Measurements from ENCODE around the gene XYLB.

Gene XYLB

GRCh38 chr3:38349684-38350359 lies 3.2 kb downstream of the XYLB start:
- no peak for TF ChIP-seq CTCF (IDR thresholded peaks at IDR 0.05; ENCODE audit: insufficient read depth, low read depth, low read length, missing control alignments)
- no peak for DNase-seq (ENCODE audit: low read depth)
- no peak overlapping the region for H3K4me3 ChIP-seq (ENCODE audit: low read depth, low read length)

GRCh38 chr3:38353151-38353550 lies 6.6 kb downstream of the XYLB start:
- H3K4me3 ChIP-seq (ENCODE audit: low read depth, low read length) = no peak overlapping the region

GRCh38 chr3:38354588-38355330 lies 8.2 kb downstream of the XYLB start:
- no peak for DNase-seq (ENCODE audit: low read depth)
- no peak overlapping the region for H3K4me3 ChIP-seq (ENCODE audit: low read depth, low read length)
- TF ChIP-seq CTCF (IDR thresholded peaks at IDR 0.05; ENCODE audit: insufficient read depth, low read depth, low read length, missing control alignments) = no peak

More at GRCh38 chr3:38353151-38353550, 6.6 kb downstream of the XYLB start:
- no peak for DNase-seq (ENCODE audit: low read depth)
- no peak for TF ChIP-seq CTCF (IDR thresholded peaks at IDR 0.05; ENCODE audit: insufficient read depth, low read depth, low read length, missing control alignments)

GRCh38 chr3:38359038-38359437 lies 12.5 kb downstream of the XYLB start:
- DNase-seq (ENCODE audit: low read depth) = no peak
- H3K4me3 ChIP-seq (ENCODE audit: low read depth, low read length) = no peak overlapping the region
- no peak for TF ChIP-seq CTCF (IDR thresholded peaks at IDR 0.05; ENCODE audit: insufficient read depth, low read depth, low read length, missing control alignments)

GRCh38 chr3:38360345-38360744 lies 13.8 kb downstream of the XYLB start:
- DNase-seq (ENCODE audit: low read depth) = no peak
- no peak overlapping the region for H3K4me3 ChIP-seq (ENCODE audit: low read depth, low read length)
- no peak for TF ChIP-seq CTCF (IDR thresholded peaks at IDR 0.05; ENCODE audit: insufficient read depth, low read depth, low read length, missing control alignments)

- no peak for DNase-seq (ENCODE audit: low read depth)
- TF ChIP-seq CTCF (IDR thresholded peaks at IDR 0.05; ENCODE audit: insufficient read depth, low read depth, low read length, missing control alignments) = no peak
- no peak overlapping the region for H3K4me3 ChIP-seq (ENCODE audit: low read depth, low read length)
Measured at GRCh38 chr3:38361496-38361895, 14.9 kb downstream of the XYLB start.
